ENCODE results near the gene CACNB1. TPM values are rescaled to one million over a fixed set of nuclear protein-coding genes. Genes with fewer than 3 reads are reported as not detected.

The CACNB1 gene
- total RNA-seq, 1 donor from 2014 or later: 19.0 TPM

GRCh38 chr17:39153599-39154051 is 43.8 kb downstream of the CACNB1 start:
- intact Hi-C loops (cut with micrococcal nuclease): loop anchor here (1.0 to 5.0 kb wide), 6 partner anchors 47 to 402 kb away; partner anchors contain the start of genes CDK12, LASP1 and RPL19

GRCh38 chr17:39151943-39152818 is 45.3 kb downstream of the CACNB1 start:
- intact Hi-C loops (cut with micrococcal nuclease): loop anchor here (1.0 to 5.0 kb wide), 3 partner anchors 83 to 310 kb away; partner anchors contain the start of gene CDK12

- intact Hi-C loops (cut with micrococcal nuclease): loop anchor here (5.0 kb wide), 1 partner anchor 311 kb away; the partner anchor contains the start of gene CDK12
These were observed 46.1 kb downstream of the CACNB1 start, which contains the start of gene PLXDC1 for GRCh38 chr17:39151150-39151942. PLXDC1 (minus strand) TSS chr17:39151637; CDS start chr17:39151437, 200 bp downstream.

- intact Hi-C loops (cut with micrococcal nuclease): loop anchor here (5.0 kb wide), 1 partner anchor 312 kb away; the partner anchor contains the start of gene CDK12
These were observed 46.7 kb downstream of the CACNB1 start for GRCh38 chr17:39150795-39151149.

GRCh38 chr17:39150104-39150634 is 47.3 kb downstream of the CACNB1 start:
- intact Hi-C loops (cut with micrococcal nuclease): loop anchor here (5.0 kb wide), 1 partner anchor 312 kb away; the partner anchor contains the start of gene CDK12

- intact Hi-C loops (cut with micrococcal nuclease): no loop called here
These were observed 50.0 kb downstream of the CACNB1 start for GRCh38 chr17:39147221-39148185.

GRCh38 chr17:39146273-39146672 is 51.2 kb downstream of the CACNB1 start:
- intact Hi-C loops (cut with micrococcal nuclease): no loop called here

- intact Hi-C loops (cut with micrococcal nuclease): no loop called here
These were observed 52.3 kb downstream of the CACNB1 start for GRCh38 chr17:39145143-39145542.

GRCh38 chr17:39144416-39144840 is 53.0 kb downstream of the CACNB1 start:
- intact Hi-C loops (cut with micrococcal nuclease): no loop called here

GRCh38 chr17:39143552-39144093 is 53.8 kb downstream of the CACNB1 start:
- intact Hi-C loops (cut with micrococcal nuclease): no loop called here

- intact Hi-C loops (cut with micrococcal nuclease): no loop called here
These were observed 55.4 kb downstream of the CACNB1 start for GRCh38 chr17:39141915-39142664.

GRCh38 chr17:39141294-39141693 is 56.2 kb downstream of the CACNB1 start:
- intact Hi-C loops (cut with micrococcal nuclease): no loop called here

- intact Hi-C loops (cut with micrococcal nuclease): no loop called here
These were observed 57.9 kb downstream of the CACNB1 start for GRCh38 chr17:39139561-39139960.

- intact Hi-C loops (cut with micrococcal nuclease): no loop called here
These were observed 58.3 kb downstream of the CACNB1 start for GRCh38 chr17:39139161-39139511.

GRCh38 chr17:39138431-39139160 is 58.9 kb downstream of the CACNB1 start:
- intact Hi-C loops (cut with micrococcal nuclease): no loop called here

- intact Hi-C loops (cut with micrococcal nuclease): no loop called here
These were observed 62.6 kb downstream of the CACNB1 start for GRCh38 chr17:39134878-39135277.

- intact Hi-C loops (cut with micrococcal nuclease): no loop called here
These were observed 65.3 kb downstream of the CACNB1 start for GRCh38 chr17:39132192-39132610.

- intact Hi-C loops (cut with micrococcal nuclease): no loop called here
These were observed 65.9 kb downstream of the CACNB1 start for GRCh38 chr17:39131616-39132015.

GRCh38 chr17:39130205-39130604 is 67.3 kb downstream of the CACNB1 start:
- intact Hi-C loops (cut with micrococcal nuclease): no loop called here
